ENCODE data around the gene RAD51AP1. TPM values are rescaled to one million over a fixed set of nuclear protein-coding genes. Genes with fewer than 3 reads are reported as not detected.

Gene RAD51AP1
- total RNA-seq, 1 experiment from 2014 or later = 87.4 TPM

DNA sequence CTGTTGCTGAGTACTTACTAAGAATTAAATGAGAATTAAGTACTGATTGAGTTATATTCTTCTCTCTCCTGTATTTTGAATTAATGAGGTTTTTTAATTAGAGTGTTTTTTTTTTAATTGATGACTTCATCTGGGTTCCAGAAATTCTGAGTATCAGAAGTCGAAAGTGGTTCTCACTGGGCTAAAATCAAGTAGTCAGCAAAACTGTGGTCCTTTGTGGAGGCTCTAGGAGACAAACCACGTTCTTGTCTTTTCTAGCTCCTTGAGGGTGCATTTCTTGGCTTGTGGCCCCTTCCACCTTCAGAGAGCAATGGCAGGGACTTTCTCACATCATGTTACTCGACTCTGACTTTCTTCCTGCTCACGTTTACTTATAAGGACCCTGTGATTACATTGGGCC, 15.3 kb downstream of the RAD51AP1 start:
- ChIA-PET POLR2A (no interaction called here), CTCF (no interaction called here)
- Mint-ChIP-seq H3K36me3 (ENCODE audit: insufficient read depth, unreplicated experiment) (peaks cover 26% of the 10 kb centered on the region), H3K4me3 (ENCODE audit: unreplicated experiment) (no peak overlapping the region), H3K9me3 (ENCODE audit: unreplicated experiment) (no peaks in the 10 kb centered on the region), H3K27ac (ENCODE audit: unreplicated experiment) (no peak overlapping the region), H3K4me1 (ENCODE audit: low read depth, unreplicated experiment) (no peaks in the 10 kb centered on the region), H3K27me3 (ENCODE audit: insufficient read depth, unreplicated experiment) (no peaks in the 10 kb centered on the region)
- H3K4me1 ChIP-seq = no peaks in the 10 kb centered on the region
- no peak for DNase-seq
- H3K36me3 ChIP-seq (ENCODE audit: control insufficient read depth, insufficient read depth, low read length) = 0 out of 2 replicates have a peak, but pooled peaks cover 2% of the 10 kb centered on the region
- H3K4me3 ChIP-seq (ENCODE audit: low read depth, low read length) = no peak overlapping the region
- TF ChIP-seq CTCF (IDR thresholded peaks at IDR 0.05; ENCODE audit: insufficient read depth in 1 of 2, low read depth in 1 of 2, low read length in 1 of 2, severe bottlenecking in 1 of 2, unreplicated experiment in 1 of 2) = no peak
- H3K27me3 ChIP-seq (replicated peaks; ENCODE audit: control insufficient read depth, insufficient read depth, low read length) = no peaks in the 10 kb centered on the region
- no peaks in the 10 kb centered on the region for H3K9me3 ChIP-seq
- no TSS peak for BruUV-seq (replicated peaks)
- intact Hi-C loops (cut with micrococcal nuclease; ENCODE audit: unreplicated experiment) = no loop called here

DNA sequence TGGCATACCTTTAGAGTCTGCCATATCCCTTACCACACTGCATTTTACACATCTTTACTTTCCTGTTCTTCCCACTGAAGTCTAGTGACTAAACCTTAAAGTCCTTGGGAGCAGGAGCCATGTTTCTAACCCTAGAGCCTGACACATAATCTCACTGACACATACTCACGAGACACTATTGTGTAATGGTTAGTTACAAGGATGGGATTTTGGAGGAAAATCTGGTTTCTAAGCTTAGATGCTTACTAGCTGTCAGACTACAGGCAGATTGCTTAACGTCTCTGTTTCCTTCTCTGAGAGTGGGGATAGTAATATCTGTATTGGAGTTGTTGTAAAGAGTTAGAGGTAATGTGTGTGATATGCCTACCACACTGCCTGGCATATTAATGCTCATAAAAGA, 17.1 kb downstream of the RAD51AP1 start:
- no peak overlapping the region for H3K27ac Mint-ChIP-seq (ENCODE audit: unreplicated experiment)
- Histone ChIP-seq H3K4me3 (ENCODE audit: low read depth, low read length) (no peak overlapping the region), H3K9me3 (no peaks in the 10 kb centered on the region), H3K36me3 (ENCODE audit: control insufficient read depth, insufficient read depth, low read length) (0 out of 2 replicates have a peak, but pooled peaks cover 2% of the 10 kb centered on the region), H3K27me3 (replicated peaks; ENCODE audit: control insufficient read depth, insufficient read depth, low read length) (no peaks in the 10 kb centered on the region), H3K4me1 (no peaks in the 10 kb centered on the region)
- no peak for TF ChIP-seq CTCF (IDR thresholded peaks at IDR 0.05; ENCODE audit: insufficient read depth in 1 of 2, low read depth in 1 of 2, low read length in 1 of 2, severe bottlenecking in 1 of 2, unreplicated experiment in 1 of 2)
- no peaks in the 10 kb centered on the region for H3K27me3 Mint-ChIP-seq (ENCODE audit: insufficient read depth, unreplicated experiment)
- H3K4me1 Mint-ChIP-seq (ENCODE audit: low read depth, unreplicated experiment) = no peaks in the 10 kb centered on the region
- no peak overlapping the region for H3K4me3 Mint-ChIP-seq (ENCODE audit: unreplicated experiment)
- no peaks in the 10 kb centered on the region for H3K9me3 Mint-ChIP-seq (ENCODE audit: unreplicated experiment)
- no peak for DNase-seq
- ChIA-PET POLR2A (no interaction called here), CTCF (no interaction called here)
- intact Hi-C loops (cut with micrococcal nuclease; ENCODE audit: unreplicated experiment) = no loop called here
- no TSS peak for BruUV-seq (replicated peaks)
- peaks cover 17% of the 10 kb centered on the region for H3K36me3 Mint-ChIP-seq (ENCODE audit: insufficient read depth, unreplicated experiment)

GRCh38 chr12:4556735-4557530, 18.2 kb downstream of the RAD51AP1 start:
- no peak for TF ChIP-seq CTCF (IDR thresholded peaks at IDR 0.05; ENCODE audit: insufficient read depth in 1 of 2, low read depth in 1 of 2, low read length in 1 of 2, severe bottlenecking in 1 of 2, unreplicated experiment in 1 of 2)
- Mint-ChIP-seq H3K4me3 (ENCODE audit: unreplicated experiment) (no peak overlapping the region), H3K9me3 (ENCODE audit: unreplicated experiment) (no peaks in the 10 kb centered on the region), H3K36me3 (ENCODE audit: insufficient read depth, unreplicated experiment) (peaks cover 21% of the 10 kb centered on the region), H3K4me1 (ENCODE audit: low read depth, unreplicated experiment) (peaks cover 2% of the 10 kb centered on the region), H3K27me3 (ENCODE audit: insufficient read depth, unreplicated experiment) (no peaks in the 10 kb centered on the region), H3K27ac (ENCODE audit: unreplicated experiment) (no peak overlapping the region)
- intact Hi-C loops (cut with micrococcal nuclease; ENCODE audit: unreplicated experiment) = no loop called here
- 0 out of 2 replicates have a peak, but pooled peaks cover 2% of the 10 kb centered on the region for H3K36me3 ChIP-seq (ENCODE audit: control insufficient read depth, insufficient read depth, low read length)
- H3K27me3 ChIP-seq (replicated peaks; ENCODE audit: control insufficient read depth, insufficient read depth, low read length) = no peaks in the 10 kb centered on the region
- no peak overlapping the region for H3K4me3 ChIP-seq (ENCODE audit: low read depth, low read length)
- DNase-seq = no peak
- H3K4me1 ChIP-seq = peaks cover 4% of the 10 kb centered on the region; the same call in 1 of the 2 replicates
- ChIA-PET POLR2A (no interaction called here), CTCF (no interaction called here)
- no peaks in the 10 kb centered on the region for H3K9me3 ChIP-seq
- BruUV-seq (replicated peaks) = no TSS peak
